ENCODE measurements around the gene PPM1F.

PPM1F gene

GRCh38 chr22:21975854-21976345 lies 23.3 kb upstream of the PPM1F start:
- no peak for DNase-seq

GRCh38 chr22:21975273-21975672 lies 22.6 kb upstream of the PPM1F start:
- no peak for DNase-seq

GRCh38 chr22:21974058-21974649 lies 21.5 kb upstream of the PPM1F start:
- no peak for DNase-seq

GRCh38 chr22:21972806-21973205 lies 20.2 kb upstream of the PPM1F start:
- no peak for DNase-seq

GRCh38 chr22:21972293-21972779 lies 19.7 kb upstream of the PPM1F start:
- DNase-seq = peak; percentile 36

- no peak for DNase-seq
Measured at GRCh38 chr22:21971858-21972275, 19.2 kb upstream of the PPM1F start.

- DNase-seq = no peak
Measured at GRCh38 chr22:21970800-21971617, 18.4 kb upstream of the PPM1F start.

- DNase-seq = no peak
Measured at GRCh38 chr22:21970037-21970799, 17.6 kb upstream of the PPM1F start.

GRCh38 chr22:21968452-21969129 lies 15.9 kb upstream of the PPM1F start:
- DNase-seq = no peak

- DNase-seq = no peak
Measured at GRCh38 chr22:21967693-21968271, 15.1 kb upstream of the PPM1F start.

- no peak for DNase-seq
Measured at GRCh38 chr22:21966643-21967516, 14.2 kb upstream of the PPM1F start.

GRCh38 chr22:21965762-21966288 lies 13.2 kb upstream of the PPM1F start:
- no peak for DNase-seq

- DNase-seq = no peak
Measured at GRCh38 chr22:21964918-21965484, 12.4 kb upstream of the PPM1F start.

GRCh38 chr22:21964234-21964633 lies 11.6 kb upstream of the PPM1F start:
- no peak for DNase-seq

- no peak for DNase-seq
Measured at GRCh38 chr22:21963790-21964211, 11.2 kb upstream of the PPM1F start.

GRCh38 chr22:21963286-21963685 lies 10.6 kb upstream of the PPM1F start:
- no peak for DNase-seq

GRCh38 chr22:21962655-21962949 lies 10.0 kb upstream of the PPM1F start:
- no peak for DNase-seq

- DNase-seq = peak; percentile 8
Measured at GRCh38 chr22:21961886-21962654, 9.4 kb upstream of the PPM1F start.

- DNase-seq = no peak
Measured at GRCh38 chr22:21961127-21961867, 8.6 kb upstream of the PPM1F start.

Measured in fibroblast of skin of scalp (primary cell).